ENCODE measurements around the gene YDJC. TPM values are rescaled to one million over a fixed set of nuclear protein-coding genes. Genes with fewer than 3 reads are reported as not detected.
"Not testable (repeated sequence)": the region's sequence is repeated elsewhere in the genome, so short reads cannot be mapped to it uniquely, and the experiment has no call there.

YDJC gene
- total RNA-seq, 2 experiments from 2014 or later: 45.3 to 46.7 TPM

DNA sequence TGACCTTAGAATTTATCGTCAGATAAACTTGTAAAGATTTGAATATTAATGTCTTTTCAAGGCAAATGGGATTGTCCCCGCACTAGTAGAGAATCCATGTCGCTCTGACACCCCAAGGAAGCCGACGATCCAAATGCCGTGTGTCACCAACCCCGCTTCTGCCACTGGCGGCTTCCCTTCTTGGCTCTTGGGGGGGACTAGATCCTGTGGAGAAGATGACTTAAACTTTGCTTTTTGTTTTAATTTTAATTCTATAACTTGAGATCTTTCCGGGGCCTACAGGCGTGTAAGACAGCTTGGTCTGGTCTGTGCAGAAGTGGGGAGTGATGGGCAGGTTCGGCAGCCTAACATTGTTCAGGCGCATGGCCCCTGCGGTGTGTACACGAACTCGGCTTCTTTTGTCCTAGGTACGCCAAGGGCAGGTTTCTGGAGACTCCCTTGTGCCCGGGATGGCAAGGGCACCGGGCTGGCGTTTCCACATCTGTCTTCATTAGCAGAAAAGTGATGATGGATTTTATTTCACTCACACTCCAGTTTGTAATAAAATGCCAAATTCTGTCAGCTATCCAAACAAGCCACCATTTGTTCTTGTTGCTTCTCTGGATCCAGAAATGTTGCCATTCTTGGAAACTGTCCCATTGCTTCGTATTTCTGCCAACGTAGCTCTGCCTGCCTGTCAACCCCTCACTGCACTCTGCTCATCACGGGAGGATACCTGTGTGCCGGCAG is 6.7 kb downstream of the YDJC start:
- H3K27ac Mint-ChIP-seq: peak overlapping the region; percentile 48
- ATAC-seq (ENCODE audit: low read depth): no peak
- POLR2A ChIA-PET: interaction anchor here (2.2 kb wide), 1 partner anchor 19 kb away, joined by 7 read pairs; the partner anchor contains the start of gene SDF2L1

DNA sequence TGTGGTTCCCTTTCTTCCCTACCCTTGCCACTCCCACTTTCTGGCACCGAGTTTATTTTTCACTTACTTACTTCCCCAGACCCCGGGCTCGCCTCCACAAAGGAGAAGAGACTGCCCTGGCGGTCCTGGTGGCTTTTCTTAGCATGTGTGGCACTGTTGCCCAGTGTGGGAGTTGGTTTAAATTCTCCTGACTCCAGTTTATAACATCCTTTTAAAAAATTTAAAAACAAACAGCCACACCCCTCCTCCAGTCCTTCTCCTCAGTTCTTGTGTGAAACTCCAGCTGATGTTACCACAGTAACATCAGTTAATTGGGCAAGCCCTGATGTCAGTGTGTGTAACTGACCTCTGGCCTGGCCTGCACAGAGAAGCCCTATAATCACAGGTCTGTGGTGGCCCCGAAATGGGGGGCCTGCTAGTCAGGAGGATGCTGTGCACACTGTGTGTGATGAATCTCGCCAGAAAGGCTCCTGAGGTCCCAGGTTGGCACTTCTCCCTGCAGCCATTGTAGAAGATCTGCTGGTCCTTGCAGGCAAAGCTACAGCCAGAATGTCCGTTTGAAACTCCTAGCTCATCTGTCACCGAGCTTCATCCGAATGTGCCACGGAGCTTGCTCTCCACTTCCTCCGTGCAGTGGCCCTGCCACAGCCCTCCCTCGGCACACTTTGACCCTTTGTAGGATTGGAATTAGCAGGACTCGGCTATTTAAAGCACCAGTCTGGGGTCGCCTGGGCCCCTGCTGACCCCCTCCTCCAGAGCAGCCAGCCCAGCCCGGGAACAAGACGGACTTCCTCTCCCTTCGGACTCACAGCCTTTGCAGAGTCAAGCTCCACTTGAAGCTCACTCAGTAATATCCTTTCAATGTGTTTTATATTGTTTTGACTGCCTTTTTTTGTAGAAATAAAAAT is 7.6 kb downstream of the YDJC start:
- no peaks in the 10 kb centered on the region for H3K27me3 Mint-ChIP-seq
- DNase-seq: no peak
- ATAC-seq (ENCODE audit: low read depth): no peak
- peaks cover 11% of the 10 kb centered on the region for H3K36me3 Mint-ChIP-seq
- H3K9me3 Mint-ChIP-seq: no peaks in the 10 kb centered on the region
- POLR2A ChIA-PET: no interaction called here
- peak overlapping the region; percentile 48 for H3K27ac Mint-ChIP-seq
- H3K4me3 Mint-ChIP-seq: no peak overlapping the region
- peaks cover 11% of the 10 kb centered on the region for H3K4me1 Mint-ChIP-seq

More for the DNA sequence above, 6.7 kb downstream of the YDJC start:
- DNase-seq: no peak
- no peaks in the 10 kb centered on the region for H3K27me3 Mint-ChIP-seq
- H3K9me3 Mint-ChIP-seq: no peaks in the 10 kb centered on the region
- H3K4me1 Mint-ChIP-seq: peaks cover 12% of the 10 kb centered on the region
- H3K4me3 Mint-ChIP-seq: no peak overlapping the region
- peaks cover 20% of the 10 kb centered on the region for H3K36me3 Mint-ChIP-seq

DNA sequence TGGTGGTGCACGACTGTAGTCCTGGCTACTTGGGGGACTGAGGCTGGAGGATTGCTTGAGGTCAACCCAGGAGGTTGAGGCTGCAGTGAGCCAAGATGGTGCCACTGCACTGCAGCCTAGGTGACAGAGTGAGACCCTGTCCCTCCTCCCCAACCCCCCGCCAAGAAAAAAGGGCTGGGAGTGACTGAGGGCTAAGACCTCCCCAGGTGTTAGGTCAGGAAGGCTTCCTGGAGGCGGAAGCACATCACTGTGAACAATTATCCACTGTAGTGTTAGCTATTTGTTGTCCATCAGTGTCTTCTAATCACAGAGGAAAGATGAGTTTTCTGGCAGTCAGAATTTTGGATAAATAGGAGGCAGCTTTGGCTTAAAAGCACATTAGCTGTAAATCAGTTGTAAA is 8.8 kb downstream of the YDJC start:
- no peak for ATAC-seq (ENCODE audit: low read depth)
- Mint-ChIP-seq H3K36me3 (peaks cover 7% of the 10 kb centered on the region), H3K4me1 (peaks cover 5% of the 10 kb centered on the region), H3K27ac (no peak overlapping the region), H3K4me3 (no peak overlapping the region), H3K27me3 (no peaks in the 10 kb centered on the region), H3K9me3 (no peaks in the 10 kb centered on the region)
- DNase-seq: no peak
- POLR2A ChIA-PET: no interaction called here

- H3K36me3 Mint-ChIP-seq; DNase-seq; H3K4me1 Mint-ChIP-seq; H3K27ac Mint-ChIP-seq; H3K27me3 Mint-ChIP-seq; H3K9me3 Mint-ChIP-seq; ATAC-seq (ENCODE audit: low read depth); H3K4me3 Mint-ChIP-seq: not testable (repeated sequence)
- POLR2A ChIA-PET: interaction anchor here (0.7 kb wide), 1 partner anchor 43 kb away, joined by 4 read pairs; no protein-coding TSS in a partner anchor
These were observed 12.5 kb downstream of the YDJC start for GRCh38 chr22:21617337-21617736.

- DNase-seq (no peak), ATAC-seq (ENCODE audit: low read depth) (no peak)
- Mint-ChIP-seq H3K27me3 (no peaks in the 10 kb centered on the region), H3K4me3 (no peak overlapping the region), H3K9me3 (no peaks in the 10 kb centered on the region), H3K36me3 (peaks cover 7% of the 10 kb centered on the region), H3K4me1 (no peaks in the 10 kb centered on the region), H3K27ac (no peak overlapping the region)
- POLR2A ChIA-PET: interaction anchor here (0.9 kb wide), 1 partner anchor 14 kb away, joined by 3 read pairs; the partner anchor contains the start of gene YDJC
These were observed 14.1 kb downstream of the YDJC start for GRCh38 chr22:21615731-21616130.

DNA sequence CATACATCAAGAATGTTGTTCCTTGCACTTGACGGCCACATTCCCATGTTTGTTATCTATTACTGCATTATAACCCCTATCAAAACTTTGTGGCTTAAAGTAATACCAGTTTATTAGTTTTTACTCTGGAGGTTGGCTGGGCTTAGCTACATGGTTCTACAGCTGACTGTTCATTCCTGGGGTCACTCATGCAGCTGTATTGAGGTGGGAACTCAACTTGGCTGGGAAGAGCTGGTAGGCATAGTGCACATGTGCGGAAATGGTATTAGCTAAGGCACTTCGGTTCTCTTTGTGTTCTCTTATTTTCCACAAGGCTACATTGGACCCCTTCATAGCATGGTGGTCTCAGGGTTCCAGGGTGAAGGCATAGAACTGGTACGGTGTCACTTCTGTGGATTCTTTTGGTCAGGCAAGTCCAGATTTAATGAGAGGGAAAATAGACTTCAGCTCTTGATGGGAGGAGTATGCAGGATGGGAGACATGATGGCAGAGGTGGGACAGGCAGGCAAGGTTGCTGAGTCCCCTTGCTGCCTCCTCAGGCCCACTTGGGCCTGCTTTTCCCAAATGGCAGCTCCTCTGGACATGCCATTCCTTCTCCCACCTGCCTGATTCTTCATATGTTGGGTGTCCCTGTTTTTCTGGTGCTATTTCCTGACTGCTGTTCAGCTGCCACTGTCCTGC is 16.1 kb downstream of the YDJC start:
- Mint-ChIP-seq H3K4me1 (no peaks in the 10 kb centered on the region), H3K9me3 (no peaks in the 10 kb centered on the region), H3K36me3 (peaks cover 9% of the 10 kb centered on the region), H3K27me3 (no peaks in the 10 kb centered on the region), H3K27ac (no peak overlapping the region), H3K4me3 (no peak overlapping the region)
- POLR2A ChIA-PET: no interaction called here
- ATAC-seq (ENCODE audit: low read depth) (no peak), DNase-seq (no peak)

- no peak overlapping the region for H3K27ac Mint-ChIP-seq
- POLR2A ChIA-PET: no interaction called here
These were observed 17.0 kb downstream of the YDJC start for GRCh38 chr22:21612858-21613257.

DNA sequence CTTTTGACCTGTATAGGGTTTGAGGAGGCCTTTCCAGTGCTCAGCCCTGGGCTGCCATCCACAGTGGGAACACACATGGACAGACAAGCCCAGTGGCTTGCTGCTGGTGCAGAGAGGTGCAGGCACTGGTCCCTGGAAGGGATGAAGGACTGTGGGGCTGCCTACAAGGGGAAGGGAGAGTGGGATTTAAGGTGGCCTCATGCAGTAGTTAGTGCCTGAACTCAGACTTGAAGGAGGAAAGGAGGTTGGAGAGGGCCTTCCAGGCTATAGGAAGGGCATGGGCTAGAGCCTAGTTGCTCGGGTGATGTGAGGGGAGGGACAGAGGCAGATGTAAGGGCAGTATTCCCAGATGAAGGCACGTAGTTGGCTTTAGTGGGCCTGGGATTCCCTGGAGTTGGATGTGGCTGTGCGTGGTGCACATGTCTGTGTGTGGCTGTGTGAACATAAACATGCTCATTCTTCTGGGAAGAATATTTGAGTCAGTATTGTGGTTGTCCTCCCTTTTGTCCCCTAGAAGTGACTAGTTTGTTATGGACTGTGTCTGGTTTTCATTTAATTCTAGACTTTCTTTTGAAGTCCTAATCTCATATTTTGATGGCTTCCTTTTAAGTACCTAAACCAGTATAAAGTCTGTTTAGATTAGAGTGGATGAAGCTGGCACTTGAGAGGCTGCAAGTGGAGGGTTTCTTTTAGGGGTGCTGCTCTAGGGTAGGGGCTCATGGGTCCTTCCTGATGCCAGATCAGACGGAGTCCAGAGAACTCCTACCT is 18.4 kb downstream of the YDJC start:
- Mint-ChIP-seq H3K9me3 (no peaks in the 10 kb centered on the region), H3K4me3 (no peak overlapping the region), H3K27me3 (no peaks in the 10 kb centered on the region), H3K27ac (peak overlapping the region; percentile 3), H3K4me1 (peaks cover 6% of the 10 kb centered on the region), H3K36me3 (peaks cover 12% of the 10 kb centered on the region)
- POLR2A ChIA-PET: no interaction called here
- no peak for ATAC-seq (ENCODE audit: low read depth)
- DNase-seq: no peak

More at GRCh38 chr22:21612858-21613257, 17.0 kb downstream of the YDJC start:
- Mint-ChIP-seq H3K4me1 (no peaks in the 10 kb centered on the region), H3K9me3 (no peaks in the 10 kb centered on the region), H3K36me3 (peaks cover 9% of the 10 kb centered on the region), H3K27me3 (no peaks in the 10 kb centered on the region), H3K4me3 (no peak overlapping the region)
- DNase-seq (no peak), ATAC-seq (ENCODE audit: low read depth) (no peak)

DNA sequence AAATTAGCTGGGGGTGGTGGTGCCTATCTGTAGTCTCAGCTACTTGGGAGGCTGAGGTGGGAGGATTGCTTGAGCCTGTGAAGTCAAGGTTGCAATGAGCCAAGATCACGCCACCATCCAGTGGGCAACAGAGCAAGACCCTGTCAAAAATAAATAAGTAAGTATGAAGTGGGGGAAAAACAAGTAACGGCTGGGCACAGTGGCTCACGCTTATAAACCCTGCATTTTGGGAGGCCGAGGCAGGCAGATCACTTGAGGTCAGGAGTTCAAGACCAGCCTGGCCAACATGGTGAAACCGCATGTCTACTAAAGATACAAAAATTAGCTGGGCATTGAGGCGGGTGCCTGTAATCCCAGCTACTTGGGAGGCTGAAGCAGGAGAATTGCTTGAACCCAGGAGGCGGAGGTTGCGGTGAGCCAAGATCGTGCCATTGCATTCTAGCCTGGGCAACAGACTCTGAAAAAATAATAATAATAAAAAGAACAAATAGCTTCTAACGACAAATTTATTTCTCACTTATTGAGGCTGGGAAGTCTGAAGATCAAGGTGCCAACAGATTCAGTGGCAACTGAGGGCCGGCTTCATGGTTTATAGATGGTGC is 20.2 kb downstream of the YDJC start:
- ATAC-seq (ENCODE audit: low read depth); H3K4me3 Mint-ChIP-seq; POLR2A ChIA-PET; H3K36me3 Mint-ChIP-seq; H3K9me3 Mint-ChIP-seq; H3K4me1 Mint-ChIP-seq; H3K27me3 Mint-ChIP-seq; DNase-seq; H3K27ac Mint-ChIP-seq: not testable (repeated sequence)

DNA sequence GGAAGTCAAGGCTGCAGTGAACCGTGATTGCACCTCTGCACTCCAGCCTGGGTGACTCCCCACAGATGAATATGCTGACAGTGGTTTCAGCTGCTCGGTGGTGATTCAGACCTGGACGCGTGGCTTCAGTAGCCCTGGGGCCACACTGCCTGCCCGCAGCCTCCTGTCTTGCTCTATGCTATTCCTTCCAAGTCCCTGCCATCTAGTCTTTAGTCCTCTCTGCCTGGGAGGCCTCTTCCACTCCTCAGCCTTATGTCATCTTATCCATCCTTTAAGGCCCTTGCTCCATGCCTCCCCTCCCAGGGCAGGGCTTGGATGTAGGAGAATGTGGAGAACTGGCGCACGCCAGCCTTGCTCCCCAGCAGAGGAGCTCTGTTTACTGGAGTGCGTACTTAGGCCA is 23.0 kb downstream of the YDJC start:
- Mint-ChIP-seq H3K9me3 (no peaks in the 10 kb centered on the region), H3K4me3 (no peak overlapping the region), H3K4me1 (peaks cover 12% of the 10 kb centered on the region), H3K36me3 (peaks cover 10% of the 10 kb centered on the region), H3K27ac (no peak overlapping the region), H3K27me3 (no peaks in the 10 kb centered on the region)
- DNase-seq: no peak
- POLR2A ChIA-PET: interaction anchor here (1.3 to 1.6 kb wide), 2 partner anchors 14 to 23 kb away, joined by 4 to 5 read pairs; partner anchors contain the start of gene YDJC
- no peak for ATAC-seq (ENCODE audit: low read depth)

- no peak for ATAC-seq (ENCODE audit: low read depth)
- DNase-seq: no peak
- Mint-ChIP-seq H3K27ac (peak overlapping the region; percentile 30), H3K9me3 (no peaks in the 10 kb centered on the region), H3K27me3 (no peaks in the 10 kb centered on the region), H3K36me3 (peaks cover 10% of the 10 kb centered on the region), H3K4me1 (peaks cover 12% of the 10 kb centered on the region), H3K4me3 (no peak overlapping the region)
- POLR2A ChIA-PET: interaction anchor here (1.3 to 1.6 kb wide), 2 partner anchors 13 to 24 kb away, joined by 4 to 5 read pairs; partner anchors contain the start of gene YDJC
These were observed 23.8 kb downstream of the YDJC start for GRCh38 chr22:21605887-21606564.

DNA sequence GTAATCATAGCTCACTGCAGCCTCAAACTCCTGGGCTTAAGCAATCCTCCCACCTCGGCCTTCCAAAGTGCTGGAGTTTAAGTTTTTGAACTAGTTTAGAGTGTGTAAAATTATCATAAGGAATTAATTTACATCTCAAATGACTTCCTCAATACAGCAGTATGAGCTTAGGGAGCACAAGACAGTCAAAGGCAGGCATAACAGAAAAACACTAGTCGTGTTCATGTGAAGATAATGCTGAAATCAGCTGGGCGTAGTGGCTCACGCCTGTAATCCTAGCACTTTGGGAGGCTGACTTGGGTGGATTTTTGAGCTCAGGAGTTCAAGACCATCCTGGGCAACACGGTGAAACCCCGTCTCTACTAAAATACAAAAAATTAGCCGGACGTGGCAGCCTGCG is 25.8 kb downstream of the YDJC start:
- DNase-seq (no peak), ATAC-seq (ENCODE audit: low read depth) (no peak)
- Mint-ChIP-seq H3K27me3 (no peaks in the 10 kb centered on the region), H3K36me3 (peaks cover 10% of the 10 kb centered on the region), H3K4me1 (peaks cover 19% of the 10 kb centered on the region), H3K9me3 (no peaks in the 10 kb centered on the region), H3K4me3 (no peak overlapping the region), H3K27ac (no peak overlapping the region)
- POLR2A ChIA-PET: no interaction called here
